GM18873 (cell line): Measurements from ENCODE around the gene CNGA2.

Experiments used
- ATAC-seq: cut with Tn5 transposase; IDR thresholded peaks from one replicate; pipeline ENCODE4 v1.9.1; 2021; ENCODE audit warnings: mild to moderate bottlenecking, moderate library complexity, moderate number of reproducible peaks; ENCODE audit not compliant: unreplicated experiment, low FRiP score

The CNGA2 gene

DNA sequence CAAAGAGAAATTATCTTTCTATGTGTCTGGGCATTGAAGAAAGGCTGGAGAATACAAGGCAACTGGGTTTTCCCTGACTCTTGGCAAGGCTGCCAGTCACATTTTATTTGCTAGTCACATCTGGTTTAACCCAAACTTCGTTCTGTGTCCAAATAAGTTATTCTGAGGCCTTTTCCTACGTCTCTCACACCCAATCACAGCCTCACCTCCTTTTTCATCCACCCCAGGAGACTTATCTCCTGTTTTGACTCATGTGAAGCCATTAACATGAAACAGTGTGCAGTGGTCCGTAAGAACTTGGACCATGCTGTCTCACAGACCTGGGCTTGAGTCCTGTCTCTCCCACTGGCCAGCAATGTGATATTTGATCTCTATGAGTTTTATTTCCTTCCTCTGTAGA, 59.3 kb downstream of the CNGA2 start:
- no peak for ATAC-seq
